ENCODE measurements around the gene HSP90AB1. TPM values are rescaled to one million over a fixed set of nuclear protein-coding genes. Genes with fewer than 3 reads are reported as not detected.

HSP90AB1 gene
- total RNA-seq, 1 donor = 928 TPM

- peak; percentile 87 for DNase-seq (ENCODE audit: low read depth)
- TF ChIP-seq, protein P1, sequence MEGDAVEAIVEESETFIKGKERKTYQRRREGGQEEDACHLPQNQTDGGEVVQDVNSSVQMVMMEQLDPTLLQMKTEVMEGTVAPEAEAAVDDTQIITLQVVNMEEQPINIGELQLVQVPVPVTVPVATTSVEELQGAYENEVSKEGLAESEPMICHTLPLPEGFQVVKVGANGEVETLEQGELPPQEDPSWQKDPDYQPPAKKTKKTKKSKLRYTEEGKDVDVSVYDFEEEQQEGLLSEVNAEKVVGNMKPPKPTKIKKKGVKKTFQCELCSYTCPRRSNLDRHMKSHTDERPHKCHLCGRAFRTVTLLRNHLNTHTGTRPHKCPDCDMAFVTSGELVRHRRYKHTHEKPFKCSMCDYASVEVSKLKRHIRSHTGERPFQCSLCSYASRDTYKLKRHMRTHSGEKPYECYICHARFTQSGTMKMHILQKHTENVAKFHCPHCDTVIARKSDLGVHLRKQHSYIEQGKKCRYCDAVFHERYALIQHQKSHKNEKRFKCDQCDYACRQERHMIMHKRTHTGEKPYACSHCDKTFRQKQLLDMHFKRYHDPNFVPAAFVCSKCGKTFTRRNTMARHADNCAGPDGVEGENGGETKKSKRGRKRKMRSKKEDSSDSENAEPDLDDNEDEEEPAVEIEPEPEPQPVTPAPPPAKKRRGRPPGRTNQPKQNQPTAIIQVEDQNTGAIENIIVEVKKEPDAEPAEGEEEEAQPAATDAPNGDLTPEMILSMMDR (IDR thresholded peaks at IDR 0.05; ENCODE audit: insufficient read depth, low read depth, low read length) = peak; percentile 24
- peak overlapping the region; percentile 100 for H3K4me3 ChIP-seq (ENCODE audit: low read depth, low read length)
These were observed 814 bp upstream of the HSP90AB1 start for GRCh38 chr6:44245912-44246662.

DNA sequence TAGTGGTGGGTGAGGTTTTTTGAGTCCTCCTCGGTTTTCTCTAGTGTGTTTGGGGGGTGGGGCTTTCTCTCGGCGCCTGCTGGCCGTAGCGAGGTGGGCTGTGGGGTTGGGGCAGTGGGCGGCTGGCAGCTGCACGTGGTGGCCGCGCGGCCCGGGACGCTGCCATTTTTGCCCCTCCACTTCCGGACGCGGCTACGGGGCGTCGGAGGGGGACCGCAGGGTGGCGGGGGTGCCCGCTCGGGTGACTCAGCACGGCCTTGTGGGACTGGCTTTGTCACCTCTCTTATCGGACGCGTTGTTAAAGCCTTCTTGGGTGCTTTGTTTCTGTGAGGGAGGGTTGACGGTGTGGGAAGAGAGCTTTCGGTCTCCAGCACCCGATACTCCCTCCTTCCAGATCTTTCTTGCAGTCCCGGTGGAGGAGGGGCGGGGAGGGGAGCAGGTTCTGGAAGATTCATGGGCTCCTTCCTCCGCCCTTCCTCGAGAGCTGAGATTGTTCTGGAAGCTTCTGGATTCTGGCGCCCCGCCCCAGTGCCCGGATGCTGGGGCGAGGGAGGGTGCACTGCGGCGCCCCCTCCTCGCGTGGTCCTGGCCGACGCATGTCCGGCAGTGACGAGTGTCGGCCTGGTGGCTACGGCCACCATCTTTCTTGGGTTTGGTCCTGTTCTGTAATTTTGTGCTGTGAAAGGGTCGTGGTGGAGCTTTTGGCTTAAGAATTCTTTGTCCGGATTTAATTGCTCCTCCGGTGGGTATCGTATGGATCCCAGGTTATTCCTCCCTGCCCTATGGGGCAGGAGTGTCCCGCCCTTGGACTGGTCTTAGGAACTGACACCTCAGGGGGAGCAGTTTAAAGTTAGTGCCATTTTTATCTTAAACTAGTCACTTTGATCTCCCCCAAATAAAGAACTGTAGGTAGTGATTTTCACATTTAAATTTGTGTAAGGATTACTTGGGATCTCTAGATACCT is 719 bp downstream of the HSP90AB1 start:
- DNase-seq (ENCODE audit: low read depth) = peak; percentile 68
- H3K4me3 ChIP-seq (ENCODE audit: low read depth, low read length) = peak overlapping the region; percentile 100
- TF ChIP-seq, protein P1 (IDR thresholded peaks at IDR 0.05; ENCODE audit: insufficient read depth, low read depth, low read length) = no peak

DNA sequence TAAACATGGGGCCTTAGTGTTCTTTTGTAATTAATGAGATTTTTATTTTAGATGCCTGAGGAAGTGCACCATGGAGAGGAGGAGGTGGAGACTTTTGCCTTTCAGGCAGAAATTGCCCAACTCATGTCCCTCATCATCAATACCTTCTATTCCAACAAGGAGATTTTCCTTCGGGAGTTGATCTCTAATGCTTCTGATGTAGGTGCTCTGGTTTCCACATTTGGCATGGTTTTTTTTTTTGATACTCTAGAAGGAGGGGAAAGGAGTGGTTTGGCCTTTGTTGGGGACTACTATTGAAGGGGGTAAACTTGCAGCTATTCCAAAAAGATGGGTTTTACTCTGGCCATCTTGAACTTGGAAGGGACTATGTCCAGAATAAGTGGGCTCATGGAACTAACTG is 1.7 kb downstream of the HSP90AB1 start:
- DNase-seq (ENCODE audit: low read depth) = no peak
- TF ChIP-seq, protein P1 (IDR thresholded peaks at IDR 0.05; ENCODE audit: insufficient read depth, low read depth, low read length) = no peak
- H3K4me3 ChIP-seq (ENCODE audit: low read depth, low read length) = peak overlapping the region; percentile 100

DNA sequence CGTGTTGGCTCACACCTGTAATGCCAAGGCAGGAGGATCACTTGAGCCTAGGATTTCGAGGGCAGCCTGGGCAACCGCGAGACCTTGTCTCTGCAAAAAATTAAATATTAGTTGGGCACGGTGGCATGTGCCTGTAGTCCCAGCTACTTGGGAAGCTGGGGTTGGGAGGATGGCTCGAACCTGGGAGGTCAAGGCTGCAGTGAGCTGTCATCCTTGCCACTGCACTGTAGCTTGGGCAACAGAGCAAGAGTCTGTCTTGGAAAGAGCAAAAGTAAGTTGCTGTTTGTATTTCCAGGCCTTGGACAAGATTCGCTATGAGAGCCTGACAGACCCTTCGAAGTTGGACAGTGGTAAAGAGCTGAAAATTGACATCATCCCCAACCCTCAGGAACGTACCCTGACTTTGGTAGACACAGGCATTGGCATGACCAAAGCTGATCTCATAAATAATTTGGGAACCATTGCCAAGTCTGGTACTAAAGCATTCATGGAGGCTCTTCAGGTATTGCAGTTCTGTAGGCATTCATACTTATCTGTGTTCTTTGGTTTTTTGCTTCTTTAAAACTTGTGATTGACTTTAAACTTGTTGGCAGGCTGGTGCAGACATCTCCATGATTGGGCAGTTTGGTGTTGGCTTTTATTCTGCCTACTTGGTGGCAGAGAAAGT is 2.3 kb downstream of the HSP90AB1 start:
- TF ChIP-seq, protein P1 (IDR thresholded peaks at IDR 0.05; ENCODE audit: insufficient read depth, low read depth, low read length) = no peak
- H3K4me3 ChIP-seq (ENCODE audit: low read depth, low read length) = peak overlapping the region; percentile 100

GRCh38 chr6:44250067-44250717 is 3.3 kb downstream of the HSP90AB1 start:
- TF ChIP-seq, protein P1 (IDR thresholded peaks at IDR 0.05; ENCODE audit: insufficient read depth, low read depth, low read length) = no peak
- no peak for DNase-seq (ENCODE audit: low read depth)
- no peak overlapping the region for H3K4me3 ChIP-seq (ENCODE audit: low read depth, low read length)

More for the DNA sequence above, 2.3 kb downstream of the HSP90AB1 start:
- no peak for DNase-seq (ENCODE audit: low read depth)

GRCh38 chr6:44250718-44251123 is 3.8 kb downstream of the HSP90AB1 start:
- TF ChIP-seq, protein P1 (IDR thresholded peaks at IDR 0.05; ENCODE audit: insufficient read depth, low read depth, low read length) = no peak
- no peak for DNase-seq (ENCODE audit: low read depth)
- H3K4me3 ChIP-seq (ENCODE audit: low read depth, low read length) = no peak overlapping the region
